Kidney capillary endothelial cell (primary cell): ENCODE results near the gene NBEA.

Experiments used
- DNase-seq: peaks from one replicate; pipeline ENCODE4 v3.0.0-alpha.2; 2018; ENCODE audit warnings: low spot score

The NBEA gene

DNA sequence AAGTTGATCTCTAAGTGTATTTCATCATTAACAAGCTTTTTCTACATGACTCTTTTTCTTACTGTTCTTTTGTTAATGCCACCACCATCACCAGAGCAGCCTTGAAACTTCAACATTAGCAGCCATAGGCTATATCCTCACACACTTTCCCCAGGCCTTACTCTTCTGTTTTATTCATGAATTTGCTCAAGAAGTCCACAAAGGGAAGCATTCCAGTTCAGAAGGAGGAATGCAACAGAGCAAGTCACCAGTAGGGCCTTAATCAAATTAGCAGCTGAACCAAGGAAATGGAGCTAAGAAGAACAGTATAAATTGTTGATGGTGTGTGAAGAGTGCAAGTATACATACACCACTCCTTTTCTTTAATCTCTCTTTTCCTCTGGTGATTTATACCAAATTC, 223.1 kb downstream of the NBEA start:
- DNase-seq, result no peak

DNA sequence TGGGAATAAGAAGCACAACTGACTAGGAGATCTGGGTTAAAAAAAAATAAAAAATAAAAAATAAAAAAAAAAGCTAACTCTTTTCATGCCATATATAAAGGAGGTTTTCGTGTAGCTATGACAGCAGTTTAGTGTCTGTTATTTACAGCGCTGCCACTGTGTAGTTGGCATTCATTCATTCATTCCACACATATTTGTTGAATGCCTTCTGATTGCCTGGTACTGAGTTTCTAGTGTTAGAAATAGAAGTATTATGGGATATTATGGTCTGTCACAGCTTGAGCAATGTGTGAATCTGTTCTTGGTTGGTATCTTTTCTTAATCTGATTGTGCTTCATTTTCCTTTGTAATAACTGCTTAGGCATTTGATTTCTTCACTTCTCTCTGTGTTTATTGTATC, 237.4 kb downstream of the NBEA start:
- DNase-seq, result no peak

DNA sequence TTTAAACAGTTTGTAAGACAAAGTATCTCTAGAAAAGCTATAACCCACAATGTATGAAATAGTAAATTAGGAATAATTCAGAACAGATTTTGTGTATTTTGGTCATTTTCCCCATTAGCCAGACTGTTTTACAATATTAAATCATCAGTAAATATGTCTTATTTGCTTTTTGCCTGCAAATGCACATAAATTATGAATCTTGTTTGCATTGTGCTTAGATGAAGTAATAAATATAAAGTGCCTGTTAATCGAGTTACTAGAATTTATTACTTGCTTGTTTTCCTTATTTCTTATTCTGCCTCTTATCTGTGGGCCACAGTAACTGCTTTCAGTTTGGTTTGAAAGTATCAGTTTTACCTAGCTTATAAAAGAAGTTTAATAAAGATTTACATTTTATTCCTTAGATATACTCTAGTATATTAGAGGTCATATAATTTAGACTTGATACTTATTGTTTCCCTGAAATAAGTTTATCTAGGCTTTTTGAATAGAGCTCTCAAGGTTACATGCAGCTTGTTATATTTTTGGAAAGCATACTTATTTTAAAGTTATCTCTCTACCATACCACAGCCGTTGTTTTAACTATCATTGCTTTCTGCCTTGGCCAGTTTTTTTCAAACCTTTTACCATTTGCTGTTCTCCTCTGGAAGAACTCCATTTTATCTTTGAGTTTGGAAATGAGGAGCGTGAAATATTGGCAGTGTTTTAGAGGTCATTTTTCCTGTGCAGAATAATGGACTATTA, 238.0 kb downstream of the NBEA start:
- DNase-seq, result no peak

DNA sequence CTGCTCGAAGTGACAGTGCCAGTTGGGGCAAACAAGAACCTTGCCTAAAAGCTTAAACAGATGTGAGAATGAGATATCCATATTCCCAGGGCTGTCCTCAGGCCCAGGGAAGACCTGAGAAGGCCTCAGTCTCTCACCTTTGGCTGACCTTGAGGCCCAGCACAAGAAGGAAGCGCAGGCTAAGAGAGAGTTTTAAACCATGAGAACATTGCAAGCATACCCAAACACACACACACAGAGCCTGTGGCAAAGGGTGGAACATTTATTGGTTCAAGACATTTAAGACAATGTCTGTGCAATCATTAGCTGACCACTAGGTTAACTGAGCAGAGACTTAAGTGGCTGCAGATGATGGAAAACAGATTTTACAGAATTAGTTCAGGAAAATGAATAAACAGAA, 248.2 kb downstream of the NBEA start:
- DNase-seq, result no peak

DNA sequence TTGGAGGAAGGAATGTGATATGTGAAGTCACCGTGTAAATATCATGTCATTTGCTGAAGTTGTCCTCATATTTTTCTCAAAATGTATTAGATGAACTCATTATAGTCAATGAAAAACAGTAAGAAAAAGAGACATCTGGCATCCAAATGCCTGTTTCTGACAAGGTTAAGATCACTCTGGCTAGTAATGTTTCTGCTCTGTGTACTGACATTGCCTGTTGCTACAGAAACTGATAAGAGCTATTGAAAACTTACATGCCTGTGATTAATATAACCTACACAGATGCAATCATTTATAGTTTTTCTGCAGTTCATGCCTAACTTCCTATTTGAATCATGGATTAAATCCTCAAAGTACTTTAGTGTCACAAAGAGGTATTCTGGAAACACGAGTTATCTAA, 249.8 kb downstream of the NBEA start:
- no peak for DNase-seq

DNA sequence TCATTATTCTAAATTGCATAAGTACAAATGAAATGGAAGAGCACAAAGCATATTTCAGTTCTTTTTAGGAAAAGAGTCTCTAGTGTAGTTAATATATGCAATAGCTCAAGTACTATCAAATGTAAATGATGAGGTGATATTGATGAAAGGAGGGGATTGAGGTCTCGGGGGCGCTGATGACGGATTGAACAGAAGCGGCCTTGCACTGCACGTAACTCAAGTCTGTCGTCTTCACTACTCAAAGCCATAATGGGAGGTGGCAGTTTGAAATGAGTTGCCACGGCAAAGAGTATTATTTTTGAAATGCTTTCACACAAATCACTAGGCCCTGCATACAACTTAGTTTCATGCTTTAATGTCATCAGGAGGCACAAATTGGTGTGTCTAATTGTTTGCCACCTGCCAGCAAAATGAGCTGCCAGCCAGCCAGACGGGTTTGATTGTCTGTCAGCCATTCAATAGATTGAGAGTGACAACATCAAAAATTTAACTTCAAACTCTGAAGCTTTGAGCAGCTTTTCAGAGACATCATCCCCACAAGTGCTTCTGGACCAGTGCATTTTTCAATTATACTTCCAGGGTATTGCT, 256.6 kb downstream of the NBEA start:
- DNase-seq, result no peak

DNA sequence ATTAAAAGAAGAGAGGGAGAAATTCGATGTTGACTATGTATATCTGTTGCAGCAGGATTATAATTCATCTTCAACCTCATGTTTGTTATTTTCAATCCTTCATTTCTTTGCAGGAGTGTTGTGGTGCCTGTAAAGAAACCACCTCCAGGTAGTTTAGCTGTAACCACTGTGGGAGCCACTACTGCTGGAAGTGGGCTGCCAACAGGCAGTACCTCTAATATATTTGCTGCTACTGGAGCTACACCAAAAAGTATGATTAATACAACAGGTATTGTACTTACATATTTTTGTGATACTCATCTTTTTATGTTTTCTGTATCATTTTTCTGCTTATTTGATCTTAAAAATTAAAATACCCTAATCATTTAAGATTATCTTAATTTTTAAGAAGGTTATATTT, 266.5 kb downstream of the NBEA start:
- DNase-seq, result no peak

DNA sequence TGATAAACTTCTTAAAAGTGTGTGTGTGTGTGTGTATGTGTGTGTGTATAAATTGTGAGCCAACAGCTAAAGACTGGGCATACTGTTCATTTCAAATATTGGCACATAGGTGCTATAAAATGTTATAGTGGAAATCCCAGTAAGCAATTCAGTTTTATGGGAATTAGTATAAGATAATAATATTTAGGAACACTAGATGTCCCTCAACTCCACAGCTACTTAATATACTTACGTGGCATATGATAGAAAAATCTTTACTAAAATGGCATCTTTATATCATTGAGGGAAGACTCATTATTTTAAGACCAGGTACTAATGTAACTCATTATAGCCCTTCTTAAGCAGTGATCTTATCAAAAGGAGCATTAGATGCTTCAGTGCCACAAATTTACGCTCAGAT, 268.2 kb downstream of the NBEA start:
- peak; percentile 9 for DNase-seq

DNA sequence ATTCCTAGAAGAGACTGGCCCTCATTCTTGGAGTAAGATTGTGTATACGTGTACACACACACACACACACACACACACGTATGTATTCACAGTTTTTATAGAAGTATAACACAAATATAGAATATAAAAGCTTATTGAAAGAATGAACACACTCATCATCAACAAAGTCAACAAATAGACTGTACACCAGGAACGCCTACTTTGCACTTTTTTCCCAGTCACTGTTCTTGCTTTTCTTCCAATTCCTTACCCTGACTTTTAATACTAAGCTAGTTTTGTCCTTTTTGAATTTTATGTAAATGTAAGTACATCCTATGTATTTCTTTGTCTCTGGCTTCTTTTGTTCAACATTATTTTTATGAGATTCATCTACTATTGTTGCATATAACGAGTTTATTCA, 269.9 kb downstream of the NBEA start:
- no peak for DNase-seq

DNA sequence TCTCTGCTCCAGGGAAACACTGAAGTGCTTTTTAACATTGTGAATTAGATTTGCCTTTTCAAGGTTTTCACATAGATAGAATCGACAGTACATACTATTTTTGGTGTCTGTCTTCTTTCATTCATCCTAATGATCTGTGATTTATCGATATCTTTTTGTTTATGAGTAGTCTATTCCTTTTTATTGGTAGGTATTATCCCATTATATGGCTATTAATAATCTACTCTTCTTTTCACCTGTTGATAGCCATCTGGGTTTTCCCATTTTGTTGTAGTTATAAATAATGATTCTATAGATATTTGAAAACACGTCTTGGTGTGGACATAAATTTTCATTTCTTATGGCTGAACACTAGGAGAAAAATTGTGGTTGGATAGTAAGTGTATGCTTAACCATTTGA, 271.8 kb downstream of the NBEA start:
- DNase-seq, result no peak

DNA sequence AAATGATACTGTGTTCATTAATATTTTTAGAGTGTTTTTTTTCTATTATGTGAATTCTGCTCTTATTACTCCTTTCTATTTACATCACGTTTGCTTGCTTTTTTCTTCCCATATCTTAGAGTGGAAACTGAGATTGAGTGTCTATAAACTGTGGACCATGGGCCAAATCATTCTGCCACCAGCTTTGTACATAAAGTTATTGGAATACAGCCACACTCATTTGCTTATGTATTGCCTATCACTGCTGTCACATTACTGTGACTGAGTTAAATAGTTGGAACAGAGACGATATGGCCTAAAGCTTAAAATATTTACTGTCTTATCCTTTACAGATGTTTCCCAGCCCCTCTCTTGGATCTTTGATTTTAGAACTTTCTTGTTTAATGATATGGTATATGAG, 274.1 kb downstream of the NBEA start:
- no peak for DNase-seq

DNA sequence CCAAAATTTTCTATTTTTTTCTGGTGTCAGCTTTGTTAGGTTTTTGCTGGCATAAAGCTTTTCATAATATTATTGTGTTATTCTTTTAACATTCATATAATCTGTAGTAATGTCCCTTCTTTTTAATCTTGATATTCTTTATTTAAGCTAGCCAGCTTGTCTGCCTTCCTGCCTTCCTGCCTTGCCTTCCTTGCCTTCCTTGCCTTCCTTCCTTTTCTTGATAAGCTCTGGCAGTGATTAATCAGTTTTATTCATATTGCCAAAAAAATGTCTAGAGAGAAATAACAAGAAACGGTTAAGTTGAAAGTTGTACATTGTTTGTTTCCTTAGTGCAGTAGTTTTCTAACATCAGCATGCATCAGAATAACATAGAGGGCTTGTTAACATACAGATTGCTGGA, 277.0 kb downstream of the NBEA start:
- DNase-seq, result no peak

DNA sequence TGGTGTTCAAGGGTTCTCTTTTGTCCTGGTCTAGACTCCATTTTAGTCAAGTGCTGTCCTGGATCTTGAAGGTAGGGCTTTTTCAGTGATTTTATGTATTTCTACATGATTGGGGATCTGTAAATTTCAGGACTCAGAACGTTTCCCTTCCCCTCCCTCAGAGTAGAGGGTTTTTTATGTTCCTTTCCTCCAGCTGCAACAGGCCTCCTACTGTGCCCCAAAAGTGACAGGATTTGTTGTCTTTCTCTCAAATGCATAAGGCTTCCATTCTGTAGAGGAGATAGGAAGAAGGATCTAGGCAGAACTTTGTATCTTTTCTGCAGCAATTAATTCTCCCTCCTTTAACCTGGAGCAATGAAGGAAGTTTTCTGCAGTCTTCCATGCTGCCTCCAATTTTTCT, 283.1 kb downstream of the NBEA start:
- no peak for DNase-seq

DNA sequence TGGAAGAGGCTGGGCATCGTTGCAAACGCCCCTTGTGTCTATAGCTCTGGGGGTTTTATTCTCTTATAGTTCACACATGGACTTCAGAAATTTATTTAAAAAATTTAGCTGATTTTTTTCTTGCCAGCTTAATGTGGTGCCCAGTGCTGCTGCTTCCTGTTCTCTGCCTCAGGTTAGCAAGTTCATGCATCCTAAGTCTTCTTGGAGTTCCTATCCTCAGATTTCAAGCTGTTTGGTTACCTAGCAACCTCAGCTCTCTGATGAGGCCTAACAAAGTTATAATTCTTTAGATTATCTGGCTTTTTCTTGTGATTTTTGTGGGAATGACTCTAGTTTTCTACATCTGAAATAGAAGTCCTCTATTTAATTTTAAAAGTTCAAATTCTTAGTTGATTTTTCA, 283.5 kb downstream of the NBEA start:
- no peak for DNase-seq

DNA sequence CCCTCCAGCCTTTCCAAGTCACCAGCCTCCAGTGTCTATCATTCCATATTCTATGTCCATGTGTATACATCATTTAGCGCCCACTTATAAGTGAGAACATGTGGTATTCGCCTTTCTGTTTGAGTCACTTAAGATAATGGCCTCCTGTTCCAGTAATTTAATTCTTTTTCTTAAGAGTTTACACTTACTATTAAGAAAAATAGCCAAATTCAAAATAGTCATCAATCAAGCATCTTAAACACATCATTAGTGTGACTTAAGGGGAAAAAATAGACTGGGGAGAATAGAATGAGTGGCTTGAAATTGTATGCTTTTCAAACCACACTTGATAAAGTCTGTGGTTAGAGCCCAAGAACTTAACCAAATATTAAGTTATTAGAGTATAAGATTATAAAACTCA, 286.5 kb downstream of the NBEA start:
- DNase-seq, result no peak

DNA sequence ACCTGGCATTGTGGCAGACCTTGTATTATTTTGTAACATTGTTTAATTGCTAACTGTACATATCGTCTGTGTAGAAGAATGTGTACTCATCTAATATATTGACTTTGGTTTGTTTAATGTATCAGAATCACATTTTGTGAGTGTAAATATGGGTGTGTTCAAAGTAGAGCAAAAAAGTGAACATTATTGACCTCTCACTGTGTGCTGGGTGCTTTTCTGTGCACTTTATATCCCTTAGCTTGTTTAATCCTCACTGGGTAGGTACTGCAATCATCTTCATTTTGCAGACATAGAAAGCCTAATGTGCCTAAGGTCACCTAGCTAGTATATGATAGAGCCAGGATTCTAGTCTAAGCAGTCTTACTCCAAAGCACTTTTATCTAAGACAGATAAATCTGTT, 289.4 kb downstream of the NBEA start:
- DNase-seq, result no peak

DNA sequence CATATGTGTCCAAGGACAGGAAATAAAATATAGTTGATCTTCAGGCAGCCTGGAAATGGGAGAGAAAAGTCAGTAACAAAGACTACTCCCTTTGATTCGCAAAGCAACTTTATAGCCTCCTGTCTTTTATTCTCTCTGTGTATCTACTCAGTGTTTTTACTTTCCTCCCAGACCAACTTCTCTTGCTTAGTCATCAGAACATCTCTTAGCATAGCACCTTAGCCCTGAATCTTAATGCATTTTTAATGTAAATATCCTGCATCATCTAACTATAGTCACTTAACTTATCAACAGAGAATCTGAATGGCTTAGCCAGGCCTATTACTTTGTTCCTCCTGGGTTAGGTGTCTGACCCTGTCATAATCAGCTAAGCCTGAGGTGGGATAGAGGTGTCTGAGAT, 296.2 kb downstream of the NBEA start:
- no peak for DNase-seq

DNA sequence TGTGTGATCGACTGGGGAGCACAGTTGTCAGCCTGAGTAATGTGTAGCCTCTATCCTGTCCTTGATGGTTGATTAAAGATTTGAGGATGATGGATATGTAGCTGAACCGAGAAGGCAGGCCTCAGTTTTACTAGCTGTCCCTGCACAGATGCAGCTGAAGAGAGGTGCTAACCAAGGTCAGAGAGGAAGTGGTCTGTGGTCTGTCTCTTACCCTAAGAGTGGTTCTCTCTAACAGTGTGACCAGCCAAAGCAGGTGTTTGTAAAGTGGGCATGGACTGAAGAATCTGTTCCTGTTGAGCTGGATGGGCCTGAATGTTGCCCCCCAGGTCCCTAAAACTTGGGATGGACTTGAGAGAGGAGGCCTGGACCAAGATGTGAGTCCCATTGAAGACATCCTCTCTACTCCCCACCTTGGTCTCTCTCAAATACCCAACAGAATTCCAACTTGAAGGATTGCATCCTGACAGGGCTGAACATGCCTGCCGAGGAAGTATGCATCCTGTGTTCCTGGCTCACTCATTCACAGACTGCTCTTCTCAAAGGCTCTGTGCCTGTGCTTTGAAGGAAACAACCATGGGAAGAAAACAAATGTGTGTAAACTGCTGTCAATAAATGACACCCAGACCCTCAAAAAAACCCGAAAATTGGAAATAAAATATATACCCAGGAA, 310.6 kb downstream of the NBEA start:
- no peak for DNase-seq

DNA sequence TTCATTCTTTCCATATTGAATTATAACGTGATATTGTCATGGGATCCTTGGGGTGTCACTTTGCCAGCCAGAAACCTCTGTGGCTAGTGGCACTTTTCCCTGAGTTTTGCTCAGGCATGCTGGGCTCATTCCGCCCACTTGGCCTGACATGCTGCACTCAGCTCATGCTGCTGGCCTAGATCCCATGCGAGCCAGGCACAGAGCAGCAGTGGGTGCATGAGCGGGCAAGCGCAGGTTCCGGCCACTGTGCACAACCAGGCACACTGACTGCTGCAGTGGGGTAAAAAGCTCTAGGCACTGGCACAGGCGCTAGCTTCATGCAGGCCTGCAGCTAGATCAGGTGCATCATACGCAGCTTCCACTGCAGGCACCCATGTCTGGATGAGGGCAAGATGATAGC, 313.2 kb downstream of the NBEA start:
- no peak for DNase-seq

DNA sequence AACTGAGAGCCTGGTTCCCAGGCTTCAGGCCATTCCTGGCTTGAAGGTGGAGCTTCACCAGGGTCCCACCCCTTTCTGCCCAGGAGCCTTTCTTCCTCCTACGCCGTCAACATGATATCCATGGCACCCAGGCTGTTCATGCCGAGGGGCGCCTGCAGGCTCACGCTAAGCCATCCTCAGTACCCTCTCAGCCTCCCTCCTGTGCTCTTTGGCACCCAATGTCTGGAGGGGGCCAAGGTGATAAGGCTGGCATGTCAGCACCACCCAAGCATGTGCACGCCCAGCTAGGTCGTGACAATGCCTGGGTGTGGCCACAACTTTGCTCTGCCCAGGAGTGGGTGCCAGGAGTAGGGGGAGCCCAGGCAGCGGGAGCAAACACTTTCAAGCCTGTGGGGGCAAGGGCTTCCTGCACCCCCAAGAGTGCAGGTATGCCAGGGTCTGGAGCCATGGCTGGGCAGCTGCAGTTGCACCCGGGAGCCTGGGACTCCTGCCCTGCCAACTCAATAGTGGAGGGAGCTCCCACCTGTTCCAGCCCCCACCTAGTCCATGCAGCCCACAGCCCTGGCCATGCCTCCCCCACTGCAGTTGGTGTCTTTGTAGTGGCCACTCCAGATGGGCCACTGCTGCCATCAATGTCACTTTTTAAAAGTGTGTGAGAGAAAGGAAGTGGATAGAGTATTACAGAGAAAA, 314.5 kb downstream of the NBEA start:
- no peak for DNase-seq

DNA sequence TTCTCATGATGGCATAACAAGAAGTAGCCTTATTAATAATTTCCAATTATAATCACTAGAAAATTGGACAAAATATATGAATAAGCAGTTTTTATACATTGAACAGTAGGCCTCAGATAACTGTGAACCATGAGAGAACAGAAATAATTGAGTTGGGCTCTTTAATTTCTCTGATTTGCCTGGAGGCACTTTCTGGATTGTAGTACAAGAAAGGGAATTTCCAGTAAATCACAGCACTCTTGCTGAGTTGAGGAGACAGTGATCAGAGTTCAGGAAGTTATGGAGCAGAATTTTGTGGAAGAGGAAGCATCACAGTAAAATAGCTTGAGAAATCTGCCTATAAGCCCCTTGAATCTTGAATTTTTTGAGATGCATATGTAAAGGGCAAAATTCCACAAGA, 318.2 kb downstream of the NBEA start:
- no peak for DNase-seq

DNA sequence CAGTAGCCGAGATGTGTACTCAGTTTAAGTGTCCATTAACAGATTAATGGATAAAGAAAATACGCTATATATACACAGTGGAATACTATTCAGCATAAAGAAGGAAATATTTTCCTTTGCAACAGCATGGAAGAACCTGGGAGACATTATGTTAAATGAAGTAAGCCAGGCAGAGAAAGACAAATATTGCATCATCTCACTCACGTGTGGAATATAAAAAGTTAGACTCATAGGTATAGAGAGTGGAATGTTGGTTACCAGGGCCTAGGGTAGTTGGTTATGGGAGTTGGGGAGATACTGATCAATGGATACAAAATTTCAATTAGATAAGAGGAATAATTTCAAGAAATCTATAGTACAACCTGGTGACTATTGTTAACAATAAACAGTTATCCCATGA, 324.3 kb downstream of the NBEA start:
- DNase-seq, result no peak

DNA sequence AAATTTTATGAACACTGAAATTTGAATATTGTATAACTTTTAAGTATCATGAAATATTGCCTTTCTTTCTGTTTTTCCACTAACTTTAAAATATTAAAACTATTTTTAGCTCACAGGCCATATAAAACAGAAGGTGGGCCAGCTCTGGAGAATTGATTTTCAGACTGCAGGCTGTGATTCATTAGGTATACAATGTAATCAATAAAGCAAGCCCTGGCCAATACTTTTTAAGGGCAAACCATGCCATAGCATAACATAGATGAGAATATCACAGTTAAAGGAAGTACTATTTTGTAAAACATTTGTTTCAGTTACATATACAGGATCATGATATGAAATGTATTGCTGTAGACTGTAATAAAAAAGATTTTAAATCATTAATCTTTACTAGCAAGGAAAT, 336.8 kb downstream of the NBEA start:
- no peak for DNase-seq
